HEK293 (cell line): ENCODE results near the gene ART5.
"Not testable (repeated sequence)": the region's sequence is repeated elsewhere in the genome, so short reads cannot be mapped to it uniquely, and the experiment has no call there.

Experiments used
- CTCF ChIA-PET: fragments of 350-600 bp; formaldehyde crosslinking; extraction: SDS; loops from one replicate; lab custom pipeline; 2021; ENCODE audit warnings: antibody characterized with exemption; lab: Yijun Ruan, JAX
- POLR2A ChIA-PET: fragments of 300-600 bp; formaldehyde crosslinking; extraction: SDS; loops from one replicate; lab custom pipeline; 2020; ENCODE audit warnings: antibody characterized with exemption, inconsistent platforms; lab: Yijun Ruan, JAX
- H3K27ac ChIP-seq: fragments of 200-500 bp; sonication (Bioruptor generic); 2 replicates; pipeline ENCODE4 v1.5.1; 2014; ENCODE audit warnings: low read depth, low read length, control low read depth, inconsistent platforms; ENCODE audit errors: extremely low read depth
- H3K36me3 ChIP-seq, 2 experiments: fragments of 200-500 bp in 1 of 2; sonication (Bioruptor generic) in 1 of 2; 1 replicate in 1 of 2; 2 replicates in 1 of 2; pipeline ENCODE4 v1.5.1; 2014 to 2017; ENCODE audit warnings: inconsistent platforms in 2 of 2, low read length in 2 of 2; ENCODE audit not compliant: control insufficient read depth in 2 of 2, insufficient read depth in 1 of 2
- H3K4me1 ChIP-seq: fragments of 200-500 bp; sonication (Bioruptor generic); 2 replicates; pipeline ENCODE4 v1.5.1; 2014; ENCODE audit warnings: mild to moderate bottlenecking, low read length, inconsistent platforms; ENCODE audit not compliant: control insufficient read depth, insufficient read depth
- H3K4me3 ChIP-seq: 2 replicates; pipeline ENCODE4 v1.5.1; 2011; ENCODE audit warnings: low read depth, mild to moderate bottlenecking, control low read depth, low read length, moderate library complexity
- H3K9me3 ChIP-seq: fragments of 200-500 bp; sonication (Bioruptor generic); 2 replicates; pipeline ENCODE4 v1.5.1; 2014; ENCODE audit warnings: low read depth, low read length, inconsistent platforms; ENCODE audit not compliant: control insufficient read depth, insufficient read depth
- TF ChIP-seq, protein P1 (sequence below): fragments of 450-650 bp; formaldehyde crosslinking; IDR thresholded peaks from 2 replicates; pipeline ENCODE4 v1.5.1; 2016; ENCODE audit warnings: missing biosample characterization, missing genetic modification characterization

ART5 gene

DNA sequence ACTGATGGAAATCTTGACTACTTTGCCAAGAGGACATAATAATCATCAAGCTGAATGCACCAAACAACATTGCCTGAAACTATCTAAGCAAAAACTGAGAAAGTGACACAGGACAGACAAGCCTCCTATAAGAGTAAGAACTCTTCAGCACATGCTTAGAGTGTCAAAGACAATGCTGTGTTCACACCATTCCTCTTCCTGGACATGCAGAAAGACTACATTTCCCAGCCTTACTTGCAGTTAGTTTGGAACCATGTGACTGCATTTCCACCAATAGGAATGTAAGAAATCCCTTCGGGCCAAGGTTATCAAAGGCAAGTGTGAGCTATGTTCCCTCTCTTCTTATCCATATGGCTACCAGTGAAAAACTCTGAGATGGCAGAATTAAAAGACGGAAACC, 51.6 kb downstream of the ART5 start:
- H3K36me3 ChIP-seq, H3K4me1 ChIP-seq, H3K9me3 ChIP-seq, H3K27ac ChIP-seq, CTCF ChIA-PET, H3K4me3 ChIP-seq, POLR2A ChIA-PET: not testable (repeated sequence)
- TF ChIP-seq, protein P1, sequence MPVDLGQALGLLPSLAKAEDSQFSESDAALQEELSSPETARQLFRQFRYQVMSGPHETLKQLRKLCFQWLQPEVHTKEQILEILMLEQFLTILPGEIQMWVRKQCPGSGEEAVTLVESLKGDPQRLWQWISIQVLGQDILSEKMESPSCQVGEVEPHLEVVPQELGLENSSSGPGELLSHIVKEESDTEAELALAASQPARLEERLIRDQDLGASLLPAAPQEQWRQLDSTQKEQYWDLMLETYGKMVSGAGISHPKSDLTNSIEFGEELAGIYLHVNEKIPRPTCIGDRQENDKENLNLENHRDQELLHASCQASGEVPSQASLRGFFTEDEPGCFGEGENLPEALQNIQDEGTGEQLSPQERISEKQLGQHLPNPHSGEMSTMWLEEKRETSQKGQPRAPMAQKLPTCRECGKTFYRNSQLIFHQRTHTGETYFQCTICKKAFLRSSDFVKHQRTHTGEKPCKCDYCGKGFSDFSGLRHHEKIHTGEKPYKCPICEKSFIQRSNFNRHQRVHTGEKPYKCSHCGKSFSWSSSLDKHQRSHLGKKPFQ (tag by site-specific recombination): peak; percentile 45; the same call in 1 of the 2 replicates

DNA sequence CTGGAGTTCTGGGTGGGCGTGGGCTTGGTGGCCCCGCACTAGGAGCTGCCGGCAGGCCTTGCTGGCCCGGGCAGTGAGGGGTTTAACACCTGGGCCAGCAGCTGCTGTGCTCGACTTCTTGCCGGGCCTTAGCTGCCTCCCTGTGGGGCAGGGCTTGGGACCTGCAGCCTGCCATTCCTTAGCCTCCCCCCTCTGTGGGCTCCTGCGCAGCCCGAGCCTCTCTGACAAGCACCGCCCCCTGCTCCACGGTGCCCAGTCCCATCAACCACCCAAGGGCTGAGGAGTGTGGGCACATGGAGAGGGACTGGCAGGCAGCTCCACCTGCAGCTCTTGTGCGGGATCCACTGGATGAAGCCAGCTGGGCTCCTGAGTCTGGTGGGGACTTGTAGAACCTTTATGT, 53.0 kb downstream of the ART5 start:
- H3K36me3 ChIP-seq, POLR2A ChIA-PET, H3K9me3 ChIP-seq, H3K27ac ChIP-seq, H3K4me1 ChIP-seq, H3K4me3 ChIP-seq: not testable (repeated sequence)
- CTCF ChIA-PET: interaction anchor here (0.7 kb wide), 2 partner anchors 420 to 1895 kb away, joined by 3 to 4 read pairs; no protein-coding TSS in a partner anchor
